GM21529 (cell line): ENCODE results near the gene OGG1.

Experiments used
- ATAC-seq: cut with Tn5 transposase; IDR thresholded peaks from one replicate; pipeline ENCODE4 v1.9.1; 2021; ENCODE audit not compliant: unreplicated experiment

The OGG1 gene

DNA sequence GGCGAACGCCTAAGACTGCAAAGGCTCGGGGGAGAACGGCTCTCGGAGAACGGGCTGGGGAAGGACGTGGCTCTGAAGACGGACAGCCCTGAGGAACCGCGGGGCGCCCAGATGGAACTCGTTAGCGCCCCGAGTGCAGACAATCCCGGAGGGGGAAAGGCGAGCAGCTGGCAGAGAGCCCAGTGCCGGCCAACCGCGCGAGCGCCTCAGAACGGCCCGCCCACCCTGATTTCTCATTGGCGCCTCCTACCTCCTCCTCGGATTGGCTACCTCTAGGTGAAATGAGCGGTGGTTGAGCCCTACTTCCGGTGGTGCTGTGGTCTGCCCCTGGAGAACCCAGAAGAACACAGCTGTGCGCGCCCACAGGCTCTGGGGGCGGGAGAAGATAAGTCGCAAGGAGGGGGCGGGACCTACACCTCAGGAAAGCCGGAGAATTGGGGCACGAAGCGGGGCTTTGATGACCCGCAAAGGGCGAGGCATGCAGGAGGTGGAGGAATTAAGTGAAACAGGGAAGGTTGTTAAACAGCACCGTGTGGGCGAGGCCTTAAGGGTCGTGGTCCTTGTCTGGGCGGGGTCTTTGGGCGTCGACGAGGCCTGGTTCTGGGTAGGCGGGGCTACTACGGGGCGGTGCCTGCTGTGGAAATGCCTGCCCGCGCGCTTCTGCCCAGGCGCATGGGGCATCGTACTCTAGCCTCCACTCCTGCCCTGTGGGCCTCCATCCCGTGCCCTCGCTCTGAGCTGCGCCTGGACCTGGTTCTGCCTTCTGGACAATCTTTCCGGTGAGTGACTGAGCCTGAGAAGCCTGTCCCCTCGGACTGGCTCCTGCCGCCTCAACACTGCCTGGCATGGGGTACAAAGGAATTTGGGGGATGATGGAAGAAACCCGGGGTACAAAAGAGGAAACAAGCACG, at the start of gene OGG1:
TSS of gene OGG1 (plus strand) at position 308 of the 911 bp plus-strand sequence. CDS start at position 643, 335 bp downstream.
- ATAC-seq = peak; percentile 90

DNA sequence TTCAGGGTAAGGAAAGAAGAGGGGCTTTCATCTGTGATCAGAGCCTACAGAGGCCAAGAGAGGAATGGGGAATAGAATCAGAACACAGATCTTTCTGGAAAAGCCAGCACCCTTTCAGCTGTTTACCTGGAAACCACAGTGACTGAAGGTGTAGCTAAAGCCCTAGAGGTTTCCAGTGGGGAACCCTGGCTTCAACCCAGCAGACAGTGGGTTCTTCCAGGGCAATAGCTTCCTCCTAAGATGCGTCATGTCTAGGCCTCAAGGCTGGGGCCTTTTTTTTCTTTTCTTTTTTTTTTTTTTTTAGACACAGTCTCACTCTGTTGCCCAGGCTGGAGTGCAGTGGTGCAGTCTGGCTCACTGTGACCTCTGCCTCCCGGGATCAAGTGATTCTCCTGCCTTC, 49.2 kb upstream of the OGG1 start:
- no peak for ATAC-seq

DNA sequence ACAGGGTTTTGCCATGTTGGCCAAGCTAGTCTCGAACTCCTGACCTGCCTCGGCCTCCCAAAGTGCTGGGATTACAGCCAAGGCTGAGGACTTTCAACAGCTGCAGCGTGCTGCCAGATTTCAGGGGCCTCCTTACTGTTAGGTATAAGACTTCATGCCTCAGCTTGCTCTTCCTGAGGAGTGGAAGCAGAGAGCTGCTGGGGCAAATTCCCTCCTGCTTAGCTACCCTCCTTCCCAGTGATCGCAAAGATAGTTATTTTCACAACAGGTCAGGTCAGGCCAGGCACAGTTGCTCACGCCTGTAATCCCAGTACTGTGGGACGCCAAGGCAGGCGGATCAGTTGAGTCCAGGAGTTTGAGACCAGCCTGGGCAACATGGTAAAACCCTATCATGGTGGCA, 48.7 kb upstream of the OGG1 start:
- ATAC-seq = no peak

DNA sequence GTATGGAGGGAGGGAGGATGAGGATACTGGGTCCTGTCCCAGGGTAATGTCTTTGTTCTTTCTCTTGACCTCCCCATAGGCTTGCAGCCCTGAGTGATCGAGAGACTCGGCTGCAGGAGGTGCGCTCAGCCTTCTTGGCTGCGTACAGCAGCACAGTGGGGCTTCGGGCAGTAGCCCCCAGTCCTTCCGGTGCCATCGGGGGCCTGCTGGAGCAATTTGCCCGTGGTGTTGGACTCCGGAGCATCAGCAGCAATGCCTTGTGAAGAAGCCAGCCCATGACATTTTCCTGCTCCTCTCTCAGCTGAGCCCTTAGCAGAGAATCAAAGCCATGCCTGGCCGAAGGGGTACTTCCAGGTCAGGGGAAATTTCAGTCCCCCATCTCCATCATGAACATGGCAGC, 48.0 kb upstream of the OGG1 start:
- ATAC-seq = no peak

DNA sequence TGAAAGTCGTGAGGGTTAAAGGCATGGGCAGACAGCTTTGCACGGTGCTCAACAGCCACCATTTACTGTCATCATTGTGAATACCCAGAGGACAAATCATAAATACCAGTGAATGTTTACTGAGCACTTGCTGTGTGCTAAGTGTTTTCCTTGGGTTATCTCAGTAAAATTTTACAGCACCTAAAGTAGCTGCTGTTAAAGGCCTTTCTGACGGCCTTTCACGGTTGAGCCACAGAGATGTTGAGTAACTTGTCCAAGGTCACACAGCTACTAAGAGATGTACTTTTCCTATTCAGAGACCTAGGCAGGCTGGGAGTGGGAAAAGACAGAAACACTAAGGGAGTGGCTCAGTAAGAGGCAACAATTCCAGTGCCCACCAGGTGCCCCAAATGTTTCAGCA, 46.5 kb upstream of the OGG1 start:
- ATAC-seq = no peak

DNA sequence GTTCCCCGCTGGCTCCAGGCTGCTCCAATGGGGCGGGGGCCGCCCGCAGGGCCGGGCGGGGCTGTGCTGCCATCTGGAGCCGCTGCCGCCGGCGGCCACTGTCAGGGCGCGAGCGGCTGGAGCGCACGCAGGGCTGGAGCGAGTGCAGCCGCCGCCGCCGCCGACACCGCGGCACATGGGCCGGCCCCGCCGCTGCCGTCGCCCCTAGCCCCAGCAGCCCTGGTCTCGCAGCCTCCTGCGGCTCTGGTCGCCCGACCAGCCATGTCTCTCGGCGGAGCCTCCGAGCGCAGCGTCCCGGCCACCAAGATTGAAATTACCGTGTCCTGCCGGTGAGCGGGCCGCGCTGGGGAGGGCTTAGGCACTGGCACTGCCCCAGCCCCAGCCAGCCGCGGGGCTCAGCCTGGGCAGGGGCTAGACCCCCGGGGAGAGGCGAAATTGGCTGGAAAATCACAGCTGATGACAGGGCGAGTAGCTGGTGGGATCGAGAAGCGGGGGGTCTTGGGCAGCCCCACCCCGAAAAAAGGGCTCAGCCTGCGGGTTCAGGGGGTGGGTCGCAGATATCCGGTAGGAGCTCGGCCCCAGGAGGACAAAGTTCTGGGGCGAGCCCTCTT, 45.9 kb upstream of the OGG1 start, which contains the start of gene CPNE9:
TSS of gene CPNE9 (plus strand) at position 98 of the 611 bp plus-strand sequence. CDS start at position 262, 164 bp downstream.
- ATAC-seq = no peak

DNA sequence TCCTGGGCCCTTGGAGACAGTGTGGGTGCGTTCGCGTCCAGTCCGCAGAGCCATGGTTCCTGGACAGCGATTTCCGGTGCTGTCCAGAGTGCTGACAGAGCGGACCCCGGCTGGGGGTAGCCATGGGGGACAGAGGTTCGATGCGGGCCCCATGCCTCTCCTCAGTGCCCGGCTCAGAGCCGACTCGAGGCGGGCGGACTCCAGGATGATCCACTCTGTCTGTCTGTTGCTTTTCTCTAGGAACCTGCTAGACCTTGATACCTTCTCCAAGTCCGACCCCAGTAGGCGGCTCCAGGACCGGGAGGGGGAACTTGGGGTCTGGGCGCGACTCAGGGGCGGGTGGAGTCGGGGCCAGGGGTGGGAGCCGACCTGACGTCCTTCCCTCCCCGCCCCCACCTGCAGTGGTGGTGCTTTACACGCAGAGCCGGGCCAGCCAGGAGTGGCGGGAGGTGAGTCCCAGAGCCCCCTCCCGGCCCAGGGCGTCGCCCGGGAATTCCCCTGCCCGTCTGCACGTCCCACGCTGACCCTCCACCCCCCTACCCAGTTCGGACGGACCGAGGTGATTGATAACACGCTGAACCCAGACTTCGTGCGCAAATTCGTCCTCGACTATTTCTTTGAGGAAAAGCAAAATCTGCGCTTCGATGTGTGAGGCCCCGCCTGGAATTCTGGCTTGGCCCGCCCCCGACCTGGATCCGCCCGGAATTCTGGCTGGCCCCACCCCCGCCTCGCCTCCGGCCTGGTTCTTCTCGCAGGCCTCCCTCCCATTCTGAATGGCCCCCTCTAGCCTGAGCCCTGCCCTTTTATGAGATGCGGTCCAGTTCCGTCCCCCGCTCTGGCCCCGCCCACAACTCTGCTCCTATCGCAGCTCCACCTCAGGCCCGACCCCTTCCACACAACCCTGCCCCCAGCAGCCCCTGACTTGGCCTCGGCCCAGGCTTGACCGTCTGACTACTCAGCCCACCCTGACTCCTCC, 45.1 kb upstream of the OGG1 start:
- ATAC-seq = no peak

DNA sequence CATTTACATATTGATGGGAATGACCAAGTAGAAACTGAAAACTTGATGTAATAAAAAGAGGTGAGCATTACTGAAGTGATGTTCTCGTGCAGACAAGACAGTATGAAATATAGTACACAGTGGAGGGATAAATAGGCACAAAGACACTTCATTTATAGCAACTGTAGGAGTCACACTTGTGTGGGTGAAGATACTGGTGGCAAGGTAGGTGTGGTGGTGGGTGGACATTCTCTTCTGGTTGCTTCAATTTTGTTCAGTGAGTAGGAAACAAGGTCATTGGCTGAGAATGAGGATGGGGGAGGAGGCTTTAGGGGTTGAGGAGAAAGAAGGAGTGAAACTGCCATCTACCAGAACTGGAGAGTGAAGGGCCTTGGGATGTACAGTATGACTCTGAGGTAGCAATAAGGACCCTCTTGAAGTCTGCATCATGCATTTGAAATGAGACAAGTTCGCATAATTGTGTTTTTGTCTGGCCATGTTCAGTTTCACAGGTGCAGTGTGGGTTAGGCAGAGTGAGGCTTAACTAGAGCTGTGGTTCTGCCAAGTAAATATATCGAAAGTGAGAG, 39.5 kb upstream of the OGG1 start:
- ATAC-seq = no peak

DNA sequence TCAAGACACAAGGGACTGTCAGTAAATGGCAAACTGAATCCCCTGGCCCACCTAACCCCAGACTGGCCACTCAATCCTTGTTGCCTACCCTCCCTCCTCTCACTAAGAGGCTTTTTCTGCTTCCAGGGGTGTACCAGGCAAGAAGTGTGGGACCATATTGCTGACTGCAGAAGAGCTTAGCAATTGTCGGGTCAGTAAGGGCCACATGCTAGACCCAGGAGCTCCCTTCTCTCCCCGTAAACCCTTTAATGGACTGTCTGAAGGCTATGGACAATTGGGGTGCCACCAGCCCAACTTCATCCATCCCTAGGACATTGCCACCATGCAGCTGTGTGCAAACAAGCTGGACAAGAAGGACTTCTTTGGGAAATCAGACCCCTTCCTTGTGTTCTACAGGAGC, 37.3 kb upstream of the OGG1 start:
- ATAC-seq = no peak

DNA sequence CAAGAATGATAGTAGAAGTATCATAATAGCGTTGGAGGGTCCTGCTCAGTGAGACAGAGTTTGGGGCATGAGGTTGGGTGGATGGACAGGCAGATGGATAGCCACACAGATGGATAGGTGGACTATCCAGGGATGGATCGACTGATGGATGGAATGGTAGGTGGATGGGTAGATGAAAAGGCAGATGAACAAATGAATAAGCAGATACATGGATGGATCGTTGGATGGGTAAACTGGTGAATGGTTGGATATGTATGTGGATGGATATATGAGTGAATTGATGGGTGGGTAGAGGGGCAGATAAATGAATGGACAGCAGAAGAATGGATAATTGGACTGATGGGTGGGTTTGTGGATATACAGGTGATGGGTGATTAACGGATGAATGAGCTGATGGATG, 36.6 kb upstream of the OGG1 start:
- ATAC-seq = no peak

DNA sequence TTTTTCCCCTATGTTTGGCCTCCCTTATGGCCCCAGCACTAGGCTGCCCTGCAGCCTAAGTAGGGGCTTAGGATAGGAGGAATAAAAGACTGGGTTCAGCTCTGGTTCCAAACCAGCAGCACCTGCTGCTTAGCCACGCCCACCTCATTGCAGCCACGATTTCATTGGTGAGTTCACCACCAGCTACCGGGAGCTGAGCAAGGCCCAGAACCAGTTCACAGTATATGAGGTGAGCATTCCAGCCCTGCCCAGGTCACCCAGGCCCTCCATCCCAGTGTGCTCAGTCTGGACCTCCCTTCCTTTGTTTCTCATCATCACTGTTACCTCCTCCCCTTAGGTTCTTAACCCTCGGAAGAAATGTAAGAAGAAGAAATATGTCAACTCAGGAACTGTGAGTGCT, 34.6 kb upstream of the OGG1 start:
- ATAC-seq = no peak

DNA sequence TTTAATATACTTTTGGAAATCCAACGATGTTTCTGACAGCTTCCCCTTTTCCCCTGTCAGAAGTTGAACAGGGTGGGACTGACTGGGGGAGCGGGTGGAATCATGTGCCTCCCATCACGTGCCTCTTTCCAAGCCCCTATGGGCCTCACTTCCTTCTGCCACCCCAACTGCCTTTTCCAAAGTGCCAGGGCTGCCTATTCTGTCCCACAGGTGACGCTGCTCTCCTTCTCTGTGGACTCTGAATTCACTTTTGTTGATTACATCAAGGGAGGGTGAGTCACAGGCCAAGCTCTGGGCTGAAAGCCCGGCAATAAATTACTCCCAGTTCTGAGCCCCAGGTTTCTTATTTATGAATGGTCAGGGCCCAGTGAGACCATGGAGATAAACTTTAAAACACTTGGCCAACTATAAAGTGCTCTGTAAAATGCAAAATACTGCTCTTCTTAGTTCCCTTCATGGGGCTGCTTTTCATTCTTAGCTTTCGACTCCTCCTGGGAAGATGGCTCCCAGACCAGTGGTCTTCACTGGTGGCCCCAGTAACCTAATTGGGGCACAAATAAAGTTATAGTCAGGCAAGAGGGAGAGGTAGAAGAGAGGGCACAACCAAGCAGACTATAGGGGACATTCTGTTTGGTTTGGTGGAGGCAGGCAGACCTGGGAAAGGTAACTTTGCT, 33.9 kb upstream of the OGG1 start:
- ATAC-seq = no peak

DNA sequence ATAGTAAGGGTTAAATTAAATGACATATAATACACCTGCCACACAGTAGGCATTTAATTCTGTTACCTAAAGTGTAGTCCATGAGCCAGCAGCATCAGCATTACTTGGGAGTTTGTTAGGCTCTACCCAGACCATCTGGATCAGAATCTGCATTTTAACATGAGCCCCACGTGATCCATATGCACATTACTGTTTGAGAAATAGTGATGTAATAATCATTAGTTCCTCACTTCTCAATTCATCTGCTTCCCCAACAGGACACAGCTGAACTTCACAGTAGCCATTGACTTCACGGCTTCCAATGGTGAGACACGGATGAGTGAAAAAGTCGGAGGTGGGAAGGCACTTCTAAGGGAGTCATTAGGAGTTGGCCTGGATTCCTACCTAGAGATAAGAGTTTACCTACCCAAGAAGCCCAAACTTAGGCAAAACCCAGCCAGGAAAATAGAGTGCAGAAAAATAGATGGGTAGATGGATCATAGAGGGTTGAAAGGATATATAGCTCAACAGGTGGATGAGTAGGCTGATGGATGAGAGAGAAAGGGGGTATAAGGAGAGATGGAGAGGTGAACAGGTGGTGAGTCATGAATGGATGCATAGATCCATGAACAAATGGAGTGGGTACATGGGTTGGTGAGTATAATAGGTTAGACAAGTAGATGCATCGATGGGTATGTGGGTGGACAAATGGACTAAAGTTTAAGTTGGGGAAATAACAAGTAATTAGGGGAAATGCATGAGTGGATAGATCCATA, 32.8 kb upstream of the OGG1 start:
- no peak for ATAC-seq

DNA sequence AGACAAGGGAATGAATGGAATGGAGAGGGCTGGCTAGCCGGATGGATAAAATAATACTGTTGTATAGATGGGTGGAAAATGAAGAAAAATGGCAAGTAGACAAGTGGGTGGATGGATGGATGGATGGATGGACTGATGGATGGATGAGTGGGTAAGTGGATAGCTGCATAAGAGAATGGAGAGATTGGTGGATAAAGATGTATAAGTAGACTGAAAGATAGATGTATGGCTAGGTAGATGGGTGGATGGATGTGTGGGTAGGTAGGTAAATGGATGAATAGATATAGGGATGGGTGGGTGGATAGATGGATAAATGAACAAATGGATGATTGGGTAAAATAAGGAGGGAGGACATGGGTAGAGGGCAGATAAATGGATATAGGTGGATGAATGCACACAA, 32.2 kb upstream of the OGG1 start:
- no peak for ATAC-seq

DNA sequence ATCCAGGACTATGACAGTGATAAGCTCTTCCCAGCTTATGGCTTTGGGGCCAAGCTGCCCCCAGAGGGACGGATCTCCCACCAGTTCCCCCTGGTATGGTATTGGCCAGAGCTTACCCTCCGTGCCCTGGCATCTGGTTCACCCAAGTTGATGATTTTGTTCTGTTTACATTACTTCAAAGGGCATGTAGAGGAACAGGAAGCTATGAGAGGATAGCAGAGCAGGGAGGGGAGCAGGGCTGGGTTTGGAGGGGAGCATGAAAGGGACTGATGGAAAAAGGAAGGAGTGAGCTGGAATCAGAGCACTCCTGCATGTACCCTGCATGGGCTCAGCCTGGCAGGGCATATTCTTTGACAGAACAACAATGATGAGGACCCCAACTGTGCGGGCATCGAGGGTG, 31.6 kb upstream of the OGG1 start:
- no peak for ATAC-seq

DNA sequence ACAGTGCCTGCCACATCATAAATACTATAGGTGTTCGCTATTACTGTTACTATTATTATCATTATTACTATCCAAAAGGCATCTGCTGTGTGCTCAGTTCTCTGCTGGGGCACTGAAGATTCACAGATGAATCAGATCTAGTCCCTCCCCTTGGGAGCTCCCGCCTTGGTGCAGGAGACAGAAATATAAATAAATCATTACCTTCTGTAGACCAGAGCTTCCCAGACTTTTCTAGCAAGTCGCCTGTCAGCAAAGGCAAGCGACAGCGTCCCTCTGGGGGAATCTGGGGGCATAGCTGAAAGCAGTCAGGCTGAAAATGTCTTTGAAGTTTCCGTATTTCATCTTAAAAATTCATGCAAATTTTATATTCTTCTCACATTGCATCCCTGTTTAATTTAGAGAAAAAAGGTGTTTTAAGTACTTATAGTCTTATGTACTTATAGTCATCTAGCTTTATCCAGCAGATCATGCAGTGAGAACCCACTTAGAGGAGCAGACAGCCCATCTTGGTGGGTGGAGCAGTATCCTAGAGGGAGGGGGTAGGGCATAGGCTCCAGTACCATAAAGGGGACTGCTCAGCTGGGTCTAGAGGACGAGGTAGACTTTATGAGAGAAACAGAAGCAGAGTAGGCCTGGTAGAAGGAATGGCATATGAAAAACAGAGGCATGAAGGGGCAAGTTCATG, 28.6 kb upstream of the OGG1 start:
- ATAC-seq = no peak

DNA sequence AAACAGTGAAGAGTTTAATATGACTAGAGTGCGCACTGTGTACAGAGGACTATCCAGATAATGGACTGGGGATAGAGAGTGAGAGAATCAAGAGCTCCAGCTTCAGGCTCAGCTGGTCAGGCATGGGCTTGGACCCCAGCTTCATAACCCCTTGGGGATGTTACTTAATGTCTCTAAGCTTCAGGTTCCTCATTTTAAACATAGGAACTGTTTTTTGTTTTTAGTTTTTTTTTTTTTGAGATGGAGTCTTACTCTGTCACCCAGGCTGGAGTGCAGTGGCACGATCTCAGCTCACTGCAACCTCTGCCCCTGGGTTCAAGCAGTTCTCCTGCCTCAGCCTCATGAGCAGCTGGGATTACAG, 28.1 kb upstream of the OGG1 start:
- ATAC-seq = no peak

DNA sequence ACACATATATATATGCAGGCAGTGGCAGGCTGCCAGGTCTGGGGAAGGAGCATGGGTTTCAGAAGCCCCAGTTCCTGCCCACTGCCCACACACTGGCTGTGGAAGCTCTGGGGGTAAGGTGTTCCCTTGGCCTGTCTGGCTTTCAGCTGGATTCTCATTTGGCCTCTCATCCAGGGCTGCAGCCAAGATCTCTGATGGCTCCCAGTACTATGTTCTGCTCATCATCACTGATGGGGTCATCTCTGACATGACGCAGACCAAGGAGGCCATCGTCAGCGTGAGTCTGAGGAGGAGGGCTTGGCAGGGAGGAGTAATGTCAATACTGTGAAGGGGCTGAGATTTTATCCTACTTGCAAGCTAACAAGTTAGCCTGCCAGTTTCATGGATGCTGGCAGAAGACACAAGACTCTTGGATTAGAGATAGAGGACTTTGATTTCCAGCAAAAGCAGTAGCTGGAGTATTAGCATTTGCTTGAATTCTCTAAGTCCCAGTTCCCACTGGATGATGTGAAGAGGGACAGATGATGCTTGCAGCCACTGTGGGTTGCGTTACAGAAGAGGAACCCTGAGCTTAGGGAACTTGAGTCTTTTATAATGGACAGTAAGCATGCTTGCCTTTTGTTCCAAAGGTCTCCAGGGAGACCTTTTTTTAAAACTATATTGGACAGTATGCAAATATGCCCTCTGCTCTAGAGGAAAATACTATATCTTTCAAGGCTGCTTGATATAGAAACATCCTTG, 23.8 kb upstream of the OGG1 start:
- ATAC-seq = no peak
